Subcutaneous abdominal adipose tissue (tissue), 5 donors: ENCODE data around the gene PDE4DIP.
"Not testable (repeated sequence)": the region's sequence is repeated elsewhere in the genome, so short reads cannot be mapped to it uniquely, and the experiment has no call there.

Source experiments
- H3K27ac ChIP-seq: one replicate; pipeline ENCODE4 v1.7.0; 2013; ENCODE audit warnings: low read depth, mild to moderate bottlenecking, inconsistent platforms, low read length, moderate library complexity
- H3K27me3 ChIP-seq, 5 donors: one replicate each; pipeline ENCODE4 v1.7.0; 2013; ENCODE audit warnings: low read length in 5 of 5, inconsistent platforms in 1 of 5; ENCODE audit not compliant: control insufficient read depth in 5 of 5, insufficient read depth in 4 of 5
- H3K36me3 ChIP-seq, 5 donors: one replicate each; pipeline ENCODE4 v1.7.0; 2013; ENCODE audit warnings: low read length in 5 of 5; ENCODE audit not compliant: control insufficient read depth in 5 of 5, insufficient read depth in 5 of 5
- H3K4me1 ChIP-seq, 5 donors: one replicate each; pipeline ENCODE4 v1.7.0; 2013; ENCODE audit warnings: low read length in 5 of 5, mild to moderate bottlenecking in 3 of 5, moderate library complexity in 1 of 5; ENCODE audit not compliant: control insufficient read depth in 5 of 5, insufficient read depth in 5 of 5
- H3K4me3 ChIP-seq, 5 donors: one replicate each; pipeline ENCODE4 v1.7.0; 2013; ENCODE audit warnings: low read length in 5 of 5, low read depth in 1 of 5
- H3K9ac ChIP-seq, 5 donors: one replicate each; pipeline ENCODE4 v1.7.0; 2013; ENCODE audit warnings: low read length in 5 of 5, mild to moderate bottlenecking in 4 of 5, moderate library complexity in 3 of 5
- H3K9me3 ChIP-seq, 5 donors: one replicate each; pipeline ENCODE4 v1.7.0; 2013; ENCODE audit warnings: low read length in 5 of 5; ENCODE audit not compliant: control insufficient read depth in 5 of 5
- donor health status: healthy.
- donor health status: healthy.
- donor health status: healthy.
- donor health status: healthy.
- donor health status: healthy.

The PDE4DIP gene

GRCh38 chr1:148894360-148895352 lies 50.4 kb downstream of the PDE4DIP start:
- not testable (repeated sequence) for H3K9me3 ChIP-seq, H3K36me3 ChIP-seq, H3K4me3 ChIP-seq, H3K4me1 ChIP-seq, H3K9ac ChIP-seq, H3K27me3 ChIP-seq, H3K27ac ChIP-seq

GRCh38 chr1:148900026-148900425 lies 55.8 kb downstream of the PDE4DIP start:
- not testable (repeated sequence) for H3K27ac ChIP-seq, H3K4me1 ChIP-seq, H3K9me3 ChIP-seq, H3K36me3 ChIP-seq, H3K9ac ChIP-seq, H3K27me3 ChIP-seq, H3K4me3 ChIP-seq

GRCh38 chr1:148900691-148901090 lies 56.5 kb downstream of the PDE4DIP start:
- not testable (repeated sequence) for H3K4me1 ChIP-seq, H3K9me3 ChIP-seq, H3K27me3 ChIP-seq, H3K27ac ChIP-seq, H3K36me3 ChIP-seq, H3K9ac ChIP-seq, H3K4me3 ChIP-seq

DNA sequence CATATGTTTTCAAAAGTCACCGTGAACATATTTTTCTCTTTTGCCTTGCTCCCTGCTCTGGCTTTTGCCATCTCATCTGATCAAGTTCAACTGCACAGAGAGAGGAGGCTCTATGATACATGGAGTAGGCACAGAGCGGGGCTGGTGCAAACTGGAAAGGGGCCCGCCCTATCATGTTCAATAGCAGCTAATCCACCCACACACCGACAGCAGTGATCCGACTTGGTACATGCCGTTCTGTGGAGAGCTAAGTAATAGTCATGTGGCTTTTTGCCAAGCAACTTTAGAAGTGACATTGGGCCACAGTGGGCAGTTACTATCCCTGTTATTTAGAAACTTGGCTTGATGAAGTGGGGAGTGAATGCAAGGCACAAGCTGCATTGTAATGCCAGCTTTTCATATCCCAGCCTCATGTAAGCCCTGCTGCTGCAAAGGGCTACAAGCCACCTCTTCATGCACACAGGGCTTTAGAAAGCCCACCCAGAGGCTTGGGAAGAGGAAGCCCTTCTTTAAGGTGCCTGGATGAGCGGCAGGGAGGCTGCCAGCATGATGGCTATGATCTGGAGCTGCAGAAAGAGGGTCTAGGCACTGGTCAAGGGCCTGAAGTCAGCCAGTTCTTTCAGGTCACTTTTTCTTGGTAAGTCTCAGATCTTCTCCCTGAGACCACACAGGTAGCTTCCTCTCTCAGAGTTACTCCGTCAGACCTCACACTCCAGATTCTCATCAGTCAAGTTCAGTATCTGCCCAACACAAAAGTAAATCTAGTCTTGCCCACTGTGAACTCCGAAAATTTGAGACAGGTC lies 57.1 kb downstream of the PDE4DIP start:
- not testable (repeated sequence) for H3K4me1 ChIP-seq, H3K36me3 ChIP-seq, H3K27ac ChIP-seq, H3K9ac ChIP-seq, H3K27me3 ChIP-seq, H3K9me3 ChIP-seq, H3K4me3 ChIP-seq

GRCh38 chr1:148901953-148902341 lies 57.7 kb downstream of the PDE4DIP start:
- H3K27me3 ChIP-seq, H3K27ac ChIP-seq, H3K36me3 ChIP-seq, H3K4me3 ChIP-seq, H3K9me3 ChIP-seq, H3K9ac ChIP-seq, H3K4me1 ChIP-seq: not testable (repeated sequence)

GRCh38 chr1:148909219-148909826 lies 65.1 kb downstream of the PDE4DIP start:
- not testable (repeated sequence) for H3K9me3 ChIP-seq, H3K9ac ChIP-seq, H3K27me3 ChIP-seq, H3K4me1 ChIP-seq, H3K27ac ChIP-seq, H3K4me3 ChIP-seq, H3K36me3 ChIP-seq

- not testable (repeated sequence) for H3K4me3 ChIP-seq, H3K36me3 ChIP-seq, H3K9ac ChIP-seq, H3K27me3 ChIP-seq, H3K4me1 ChIP-seq, H3K9me3 ChIP-seq, H3K27ac ChIP-seq
Measured at GRCh38 chr1:148911303-148911928, 67.2 kb downstream of the PDE4DIP start.

DNA sequence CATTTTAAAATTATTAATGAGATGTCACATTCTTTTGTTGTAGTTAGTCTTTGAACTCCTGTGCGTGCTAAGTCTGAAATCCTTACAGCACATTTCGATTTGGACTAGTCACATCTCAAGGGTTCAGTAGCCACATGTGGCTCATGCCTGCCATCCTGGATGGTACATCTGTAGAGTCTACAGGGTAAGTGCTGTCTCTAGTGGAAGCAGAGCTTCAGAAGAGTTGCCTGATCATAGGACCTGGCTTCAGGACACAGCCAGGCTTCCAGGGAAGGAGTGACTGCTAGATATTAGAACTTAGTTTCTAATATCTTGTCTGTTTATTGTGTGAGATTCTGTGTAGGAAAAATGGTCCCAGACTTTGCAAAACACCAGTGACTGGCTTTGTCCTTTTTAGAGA lies 72.0 kb downstream of the PDE4DIP start:
- not testable (repeated sequence) for H3K4me1 ChIP-seq, H3K9me3 ChIP-seq, H3K27me3 ChIP-seq, H3K9ac ChIP-seq, H3K27ac ChIP-seq, H3K36me3 ChIP-seq, H3K4me3 ChIP-seq

- not testable (repeated sequence) for H3K4me3 ChIP-seq, H3K9me3 ChIP-seq, H3K4me1 ChIP-seq, H3K36me3 ChIP-seq, H3K27me3 ChIP-seq, H3K9ac ChIP-seq, H3K27ac ChIP-seq
Measured at GRCh38 chr1:148916695-148917348, 72.6 kb downstream of the PDE4DIP start.
